ENCODE data around the gene FXYD4.

DNA sequence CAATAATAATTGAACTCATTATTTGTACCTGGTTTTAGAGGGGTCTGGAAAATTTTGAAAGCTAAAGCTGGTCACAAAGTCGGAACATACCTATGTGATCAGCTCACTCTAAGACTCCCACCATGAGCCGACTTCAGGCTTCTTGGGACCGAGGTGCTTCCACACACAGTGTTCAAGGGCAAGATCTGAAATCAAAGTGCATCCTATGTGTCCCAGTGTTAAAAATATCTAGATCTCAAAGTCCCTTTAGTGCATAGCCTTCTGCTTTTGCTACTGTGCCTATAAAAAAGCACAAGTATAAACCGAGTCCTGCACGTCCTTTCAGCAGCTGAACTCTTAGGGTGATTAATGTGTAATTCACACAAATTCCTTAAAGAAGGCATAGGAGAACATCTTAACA, 43.5 kb upstream of the FXYD4 start:
- TF ChIP-seq, protein P1, sequence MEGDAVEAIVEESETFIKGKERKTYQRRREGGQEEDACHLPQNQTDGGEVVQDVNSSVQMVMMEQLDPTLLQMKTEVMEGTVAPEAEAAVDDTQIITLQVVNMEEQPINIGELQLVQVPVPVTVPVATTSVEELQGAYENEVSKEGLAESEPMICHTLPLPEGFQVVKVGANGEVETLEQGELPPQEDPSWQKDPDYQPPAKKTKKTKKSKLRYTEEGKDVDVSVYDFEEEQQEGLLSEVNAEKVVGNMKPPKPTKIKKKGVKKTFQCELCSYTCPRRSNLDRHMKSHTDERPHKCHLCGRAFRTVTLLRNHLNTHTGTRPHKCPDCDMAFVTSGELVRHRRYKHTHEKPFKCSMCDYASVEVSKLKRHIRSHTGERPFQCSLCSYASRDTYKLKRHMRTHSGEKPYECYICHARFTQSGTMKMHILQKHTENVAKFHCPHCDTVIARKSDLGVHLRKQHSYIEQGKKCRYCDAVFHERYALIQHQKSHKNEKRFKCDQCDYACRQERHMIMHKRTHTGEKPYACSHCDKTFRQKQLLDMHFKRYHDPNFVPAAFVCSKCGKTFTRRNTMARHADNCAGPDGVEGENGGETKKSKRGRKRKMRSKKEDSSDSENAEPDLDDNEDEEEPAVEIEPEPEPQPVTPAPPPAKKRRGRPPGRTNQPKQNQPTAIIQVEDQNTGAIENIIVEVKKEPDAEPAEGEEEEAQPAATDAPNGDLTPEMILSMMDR (IDR thresholded peaks at IDR 0.05): no peak
- TF ChIP-seq POLR2A (IDR thresholded peaks at IDR 0.05): no peak

Measured in lower leg skin (tissue), 3 donors.